Pons (tissue), 1 donor: Measurements from ENCODE around the gene ASB1.
"Not testable (repeated sequence)": the region's sequence is repeated elsewhere in the genome, so short reads cannot be mapped to it uniquely, and the experiment has no call there.

Source experiments
- DNase-seq: peaks from one replicate; pipeline ENCODE4 v3.0.0-alpha.2; 2016; ENCODE audit warnings: low spot score

ASB1 gene

DNA sequence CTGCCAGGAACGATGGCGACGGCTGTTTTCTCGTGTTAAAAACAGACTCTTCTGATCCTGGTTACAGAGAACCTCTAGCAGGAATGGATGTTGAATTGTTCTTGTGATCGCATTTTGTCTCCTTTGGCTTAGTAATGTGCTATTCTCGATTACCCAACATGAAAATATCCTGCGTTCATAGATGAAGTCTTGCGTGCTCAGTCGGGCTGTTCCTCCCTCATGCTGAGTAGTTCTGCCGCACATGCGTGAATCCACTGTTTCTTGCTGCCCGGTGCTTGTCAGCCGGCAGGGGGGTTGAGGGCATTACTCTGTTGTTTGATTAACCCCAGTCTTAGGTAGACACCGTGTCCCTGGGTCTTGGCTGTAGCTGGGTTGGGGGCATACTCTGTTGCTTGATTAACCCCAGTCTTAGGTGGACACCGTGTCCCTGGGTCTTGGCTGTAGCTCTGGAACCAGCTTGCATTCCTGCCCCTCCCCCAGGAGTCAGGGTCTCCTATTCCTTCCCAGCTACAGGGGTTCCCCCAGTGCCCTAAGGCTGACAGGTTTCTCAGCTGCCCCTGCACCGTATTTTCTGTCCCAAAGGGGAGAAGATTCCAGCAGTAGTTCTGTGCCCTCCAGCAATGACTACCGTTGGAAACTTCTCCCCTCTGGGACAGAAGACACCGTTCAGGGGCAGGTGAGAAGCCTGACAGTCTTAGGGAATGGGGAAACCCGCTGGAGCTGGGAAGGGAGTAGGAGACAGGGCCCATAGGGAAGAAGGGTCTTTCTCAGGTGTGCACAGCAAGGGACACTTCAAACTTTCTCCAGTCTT, 22.1 kb upstream of the ASB1 start:
- DNase-seq = no peak

DNA sequence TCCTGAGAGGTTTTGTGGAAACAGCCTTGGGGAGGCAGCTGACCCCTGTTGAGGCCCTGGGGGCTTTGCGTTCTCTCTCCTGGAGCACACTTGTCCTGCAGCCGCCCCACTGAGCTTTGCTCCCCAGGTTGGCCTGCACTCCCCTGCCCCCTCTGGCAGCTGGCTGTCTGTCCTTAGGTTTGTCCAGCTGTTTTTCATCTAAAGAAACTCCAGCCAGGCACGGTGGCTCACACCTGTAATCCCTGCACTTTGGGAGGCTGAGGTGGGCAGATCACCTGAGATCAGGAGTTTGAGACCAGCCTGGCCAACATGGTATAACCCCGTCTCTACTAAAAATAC, 21.5 kb upstream of the ASB1 start:
- not testable (repeated sequence) for DNase-seq

DNA sequence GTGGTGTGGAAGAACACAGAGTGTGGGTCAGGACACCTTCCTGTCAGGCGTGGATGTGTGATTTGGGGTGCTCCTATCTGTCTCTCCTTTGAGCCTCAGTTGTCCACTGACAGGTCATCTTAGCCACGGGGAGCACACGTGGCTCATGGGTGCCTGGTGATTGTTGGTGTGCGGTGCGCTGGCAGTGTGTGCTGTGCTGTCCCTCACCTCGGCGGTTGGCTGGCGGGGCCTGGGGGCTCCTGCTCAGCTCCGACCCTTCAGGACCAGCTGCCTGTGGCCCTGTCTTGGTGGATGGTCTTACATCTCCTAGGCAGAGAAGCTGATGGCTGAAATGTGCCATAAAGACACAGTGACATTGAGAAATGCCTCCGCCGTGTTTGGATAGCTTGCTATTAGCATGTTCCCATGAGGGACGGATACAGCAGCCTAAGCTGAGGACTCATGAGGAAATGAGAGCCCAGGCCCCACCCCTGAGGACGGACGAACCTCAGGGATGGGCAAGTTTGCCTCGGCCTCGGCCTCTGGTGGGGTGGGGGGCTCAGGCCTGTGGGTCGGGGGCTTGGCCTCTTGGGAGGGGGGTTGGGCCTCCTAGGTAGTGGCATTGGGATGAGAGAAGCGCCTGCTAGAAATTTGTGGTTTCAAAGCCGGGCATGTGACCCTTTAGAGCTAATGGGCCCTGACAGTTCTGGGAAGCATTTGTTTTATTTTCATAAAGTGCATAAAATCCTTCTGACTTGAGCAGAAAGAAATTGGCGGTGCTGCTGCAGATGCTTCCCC, 20.3 kb upstream of the ASB1 start:
- DNase-seq = no peak

DNA sequence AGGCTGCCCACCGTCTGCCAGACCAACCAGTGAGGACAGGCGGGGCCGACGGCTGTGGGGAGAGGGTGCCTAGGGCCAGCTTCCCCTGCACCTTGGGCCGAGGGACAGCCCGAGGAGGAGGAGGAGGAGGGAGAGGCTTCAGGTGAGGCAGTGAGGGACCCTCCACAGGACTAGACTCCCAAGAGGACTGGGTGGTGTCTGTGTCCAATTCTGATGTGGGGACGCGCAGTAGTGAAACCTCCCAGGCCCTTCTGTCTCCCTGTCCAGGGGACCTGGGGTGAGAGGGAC, 19.8 kb upstream of the ASB1 start:
- DNase-seq = no peak

DNA sequence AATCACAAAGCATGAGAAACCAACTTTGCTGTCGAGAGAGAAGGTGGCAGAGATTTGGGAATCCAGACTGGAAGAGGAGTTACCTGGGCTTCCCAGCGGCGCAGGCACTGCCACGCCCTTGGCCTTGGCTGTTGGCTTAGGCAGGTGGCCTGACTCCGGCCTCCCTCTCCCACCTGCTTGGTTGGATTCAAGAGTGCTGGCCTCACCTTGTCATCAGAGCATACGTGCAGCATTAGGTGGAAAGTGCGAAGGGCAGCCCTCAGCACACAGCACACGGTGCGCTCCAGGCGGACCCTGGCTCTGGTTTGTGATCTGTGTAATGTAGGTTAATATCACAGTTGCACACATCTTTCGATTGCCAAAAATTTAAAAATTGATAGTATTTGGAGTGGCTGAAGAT, 19.2 kb upstream of the ASB1 start:
- DNase-seq = no peak

DNA sequence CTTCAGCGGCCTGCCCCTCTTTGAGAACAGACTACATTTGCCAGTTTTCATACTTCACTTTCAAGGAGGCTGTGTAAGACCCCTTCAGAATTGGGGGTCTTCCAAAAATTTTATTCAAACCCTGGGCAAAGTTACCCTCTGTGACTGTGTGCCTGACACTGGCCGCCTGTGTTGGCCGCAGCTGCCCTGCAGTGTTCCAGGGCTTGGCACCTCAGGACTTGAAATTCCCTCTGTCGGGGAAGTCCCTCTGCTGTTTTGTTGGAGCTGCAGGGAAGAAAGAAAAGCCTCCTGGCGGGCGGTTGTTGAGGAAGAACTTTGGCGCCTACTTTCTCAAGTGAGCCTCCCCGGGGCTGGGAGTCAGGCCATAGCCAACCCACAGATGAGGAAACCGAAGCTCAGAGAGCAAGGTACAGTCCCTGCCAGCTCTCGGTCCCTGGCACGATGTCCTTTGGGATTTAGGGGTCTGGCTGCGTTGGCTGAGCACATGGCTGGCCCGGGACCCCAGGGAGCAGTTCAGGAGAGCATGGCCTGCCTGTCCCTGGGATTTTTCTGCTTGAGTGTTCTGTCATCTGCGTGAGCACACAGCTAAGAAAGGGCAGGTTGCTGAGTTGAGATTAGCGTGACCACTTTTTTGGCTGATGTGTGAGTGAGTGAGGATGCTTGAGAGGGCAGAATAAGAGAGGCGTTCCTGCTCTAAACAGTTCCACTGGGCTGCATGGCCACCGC, 17.9 kb upstream of the ASB1 start:
- DNase-seq = no peak

DNA sequence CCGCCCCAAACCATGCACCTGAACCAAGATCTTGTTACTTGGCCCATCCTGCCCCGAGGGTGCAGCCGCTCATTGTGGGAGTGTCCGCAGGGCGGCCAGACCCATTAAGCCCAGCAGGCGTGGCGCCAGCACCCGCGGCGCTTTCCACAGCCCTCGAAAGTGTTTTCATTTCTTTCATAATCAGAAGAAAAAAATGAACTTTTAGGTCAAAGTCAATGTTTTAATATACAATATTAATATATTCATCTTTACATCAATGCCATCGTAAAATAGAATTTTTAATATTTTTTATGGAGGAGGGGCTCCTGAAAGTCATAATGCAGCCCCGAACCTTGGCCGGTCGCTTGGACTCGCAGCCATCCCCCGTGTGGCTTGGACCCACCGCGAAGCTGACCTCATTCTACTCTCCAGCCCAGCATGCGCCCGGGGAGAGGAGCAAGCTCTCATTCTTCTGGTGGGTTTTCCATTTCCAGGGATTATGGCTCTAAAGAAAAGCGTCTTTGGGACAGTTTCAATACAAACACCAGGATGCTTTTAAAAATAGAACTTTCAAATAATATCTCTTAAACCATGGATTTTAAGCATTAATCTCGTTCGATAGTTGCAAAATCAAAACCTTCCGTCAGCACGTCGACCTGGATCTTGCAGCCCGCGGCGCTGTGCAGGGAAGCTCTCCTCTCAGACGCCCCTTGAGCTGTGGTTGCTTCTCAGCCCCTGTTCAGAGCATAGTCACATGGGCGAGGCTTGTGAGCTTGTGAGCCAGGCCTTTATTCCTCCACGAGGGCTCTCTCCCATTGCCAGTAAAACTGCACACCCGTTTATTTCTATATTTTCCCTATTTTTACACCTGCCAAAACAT, 17.2 kb upstream of the ASB1 start:
- DNase-seq = no peak

DNA sequence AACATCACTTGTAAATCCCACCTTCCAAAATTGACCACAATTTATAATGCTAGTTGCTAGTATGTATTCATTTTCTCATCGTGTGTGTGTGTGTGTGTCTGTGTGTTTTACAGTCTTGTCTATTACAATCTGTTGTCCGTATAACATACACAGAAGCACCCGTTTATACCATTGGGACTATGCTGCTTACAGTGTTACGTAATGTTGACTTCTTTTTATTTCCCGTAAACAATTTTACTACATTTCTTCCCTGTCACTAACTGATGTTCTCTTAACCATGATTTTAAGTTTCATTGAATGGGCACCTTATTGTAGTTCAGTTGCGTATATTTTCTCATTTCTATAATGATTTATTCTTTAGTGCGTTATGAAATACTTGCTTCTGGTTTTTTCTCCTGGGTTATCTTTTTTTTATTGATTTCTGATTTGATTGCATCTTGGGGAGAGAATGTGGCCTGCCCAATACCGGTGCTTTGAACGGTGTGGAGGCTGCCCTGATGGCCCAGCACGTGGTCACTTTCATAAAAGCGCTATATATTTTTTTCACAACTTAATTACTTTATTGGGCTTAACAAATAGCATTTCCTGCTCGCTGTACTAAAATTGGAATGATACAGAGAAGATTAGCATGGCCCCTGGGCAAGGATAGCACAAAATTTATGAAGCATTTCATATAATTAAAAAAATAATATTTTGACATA, 14.5 kb upstream of the ASB1 start:
- DNase-seq = no peak

DNA sequence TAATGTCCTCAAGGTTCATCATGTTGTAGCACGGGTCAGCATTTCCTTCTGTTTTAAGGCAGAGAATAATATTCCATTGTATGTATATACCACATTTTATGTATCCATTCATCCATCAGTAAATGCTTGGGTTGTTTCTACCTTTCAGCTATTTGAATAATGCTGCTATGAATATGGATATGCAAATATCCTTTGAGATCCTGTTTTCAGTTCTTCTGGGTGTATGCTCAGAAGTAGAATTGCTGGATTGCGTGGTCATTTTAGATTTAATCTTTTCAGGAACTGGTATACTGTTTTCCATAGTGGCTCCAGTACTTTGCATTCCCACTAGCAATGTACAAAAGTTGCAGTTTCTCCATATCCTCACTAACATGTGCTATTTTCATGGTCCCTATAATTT, 13.4 kb upstream of the ASB1 start:
- DNase-seq = no peak

DNA sequence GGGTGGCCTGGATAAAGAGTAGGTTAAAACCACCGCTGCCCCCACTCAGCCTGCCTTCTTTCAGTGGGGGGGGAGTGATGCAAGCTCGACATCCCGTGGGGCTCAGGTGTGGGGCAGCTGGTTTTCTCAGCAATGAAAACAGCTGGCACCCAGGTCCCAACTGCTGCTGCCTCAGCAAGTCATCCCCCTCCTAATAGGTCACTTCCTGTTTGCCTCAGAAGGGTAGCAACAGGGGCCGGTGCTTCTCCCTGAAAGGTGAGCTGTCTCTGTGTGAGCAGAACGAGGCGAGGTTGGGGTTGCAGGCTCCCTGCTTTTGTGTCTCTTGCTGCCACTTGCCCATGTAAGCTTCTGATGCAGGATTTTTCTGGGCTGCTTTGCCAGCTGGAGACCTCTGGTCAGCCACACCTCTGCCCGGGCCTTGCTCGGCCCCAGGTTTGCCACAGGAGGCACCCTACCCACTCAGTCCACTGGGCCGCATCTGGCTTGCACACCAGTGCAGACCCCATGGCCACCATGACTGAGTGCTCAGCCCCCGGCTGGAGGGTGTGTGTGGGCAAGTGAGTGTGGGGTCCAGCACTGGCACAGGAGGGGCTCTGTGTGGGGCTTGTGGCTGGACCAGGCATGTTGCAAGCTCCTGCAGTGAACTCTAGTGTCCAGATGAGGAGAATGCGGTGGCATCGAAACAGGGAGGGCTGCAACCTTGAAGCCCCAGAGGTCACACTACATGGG, 11.5 kb upstream of the ASB1 start:
- DNase-seq = no peak

DNA sequence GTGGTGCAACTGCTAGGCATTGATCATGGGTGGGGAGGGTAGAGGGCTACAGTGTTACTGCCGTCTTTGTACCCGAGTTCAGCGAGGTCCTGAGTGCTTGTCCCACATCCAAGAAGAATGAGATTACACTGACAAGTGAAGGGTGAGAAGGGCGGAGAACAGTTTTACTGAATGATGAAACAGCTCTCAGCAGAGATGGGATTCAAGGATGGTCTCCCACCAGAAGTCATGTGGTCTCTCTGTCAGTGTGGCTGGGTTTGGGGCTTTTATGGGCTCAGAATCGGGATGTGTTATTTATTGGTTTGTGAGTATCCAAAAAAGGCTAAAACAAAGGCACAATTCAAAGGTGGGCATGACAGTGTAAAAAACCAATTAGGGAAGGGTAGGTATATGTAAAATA, 10.8 kb upstream of the ASB1 start:
- no peak for DNase-seq

DNA sequence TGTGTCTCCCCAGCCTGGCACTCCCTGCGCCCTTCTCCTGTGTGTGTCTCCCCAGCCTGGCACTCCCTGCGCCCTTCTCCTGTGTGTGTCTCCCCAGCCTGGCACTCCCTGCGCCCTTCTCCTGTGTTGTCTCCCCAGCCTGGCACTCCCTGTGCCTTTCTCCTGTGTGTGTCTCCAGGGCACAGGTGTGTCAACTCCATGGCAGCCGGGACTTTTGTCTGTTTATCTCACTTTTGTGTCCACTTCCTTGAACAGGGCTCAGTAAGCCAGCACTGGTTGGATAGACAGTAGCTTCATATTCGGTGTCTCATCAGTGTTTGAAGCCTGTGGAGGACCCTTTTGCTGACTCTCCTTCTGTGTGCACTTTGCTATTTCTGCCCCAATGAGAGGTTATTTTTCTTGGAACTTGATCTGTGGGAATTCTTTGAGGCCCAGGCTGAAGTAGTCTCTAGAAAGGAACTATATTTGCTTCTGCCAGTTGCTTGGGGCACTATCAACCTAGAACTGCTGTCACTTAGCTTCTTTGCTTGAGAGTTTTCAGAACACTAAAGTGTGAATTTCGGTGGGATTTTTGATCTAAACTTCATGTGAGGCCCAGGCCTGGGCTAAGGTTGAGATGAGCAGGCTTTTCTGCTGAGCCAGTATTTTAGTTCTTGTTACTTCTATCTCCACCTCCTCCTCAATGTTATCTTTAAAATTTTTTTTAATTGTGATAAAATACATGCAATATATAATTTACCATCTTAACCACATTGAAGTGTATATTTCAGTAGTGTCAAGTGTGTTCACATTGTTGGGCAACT, 8.3 kb upstream of the ASB1 start:
- no peak for DNase-seq

DNA sequence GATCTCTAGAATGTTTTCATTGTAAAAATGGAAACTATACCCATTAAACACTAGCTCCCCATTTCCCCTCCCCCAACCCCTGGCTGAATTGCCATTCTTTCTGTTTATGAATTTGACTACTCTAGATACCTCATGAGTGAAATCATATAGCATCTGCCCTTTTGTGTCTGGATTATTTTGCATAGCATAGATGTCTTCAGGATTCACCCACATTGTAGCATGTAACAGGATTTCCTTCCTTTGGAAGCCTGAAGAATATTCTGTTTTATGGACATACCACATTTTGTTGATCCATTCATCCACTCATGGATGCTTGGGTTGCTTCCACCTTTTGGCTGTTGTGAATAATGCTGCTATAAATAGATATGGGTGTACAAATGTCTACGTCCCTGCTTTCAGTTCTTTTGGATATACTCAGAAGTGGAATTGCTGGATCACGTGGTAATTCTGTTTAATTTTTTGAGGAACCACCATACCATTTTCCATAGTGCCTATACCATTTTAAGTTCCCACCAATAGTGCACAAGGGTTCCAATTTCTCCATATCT, 7.7 kb upstream of the ASB1 start:
- no peak for DNase-seq

DNA sequence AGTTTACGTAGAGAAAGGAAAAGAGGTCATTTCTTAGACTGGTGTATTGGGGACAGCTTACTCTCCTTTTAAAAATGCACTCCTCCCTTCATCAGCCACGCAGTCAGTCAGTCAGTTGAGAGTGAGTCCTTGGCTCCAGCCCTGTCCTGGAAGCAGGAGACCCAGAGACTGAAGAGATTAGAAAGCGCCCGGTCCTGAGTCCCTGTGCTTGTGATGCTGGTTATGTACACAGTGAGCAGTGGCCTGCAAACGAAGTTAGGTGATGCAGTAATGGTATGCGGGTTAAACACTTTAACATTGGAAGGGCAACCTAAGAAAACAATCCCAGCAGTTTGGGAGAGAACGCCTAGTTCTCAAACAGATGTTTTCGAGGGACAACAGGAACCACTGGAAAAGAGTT, 6.3 kb upstream of the ASB1 start:
- DNase-seq = no peak

DNA sequence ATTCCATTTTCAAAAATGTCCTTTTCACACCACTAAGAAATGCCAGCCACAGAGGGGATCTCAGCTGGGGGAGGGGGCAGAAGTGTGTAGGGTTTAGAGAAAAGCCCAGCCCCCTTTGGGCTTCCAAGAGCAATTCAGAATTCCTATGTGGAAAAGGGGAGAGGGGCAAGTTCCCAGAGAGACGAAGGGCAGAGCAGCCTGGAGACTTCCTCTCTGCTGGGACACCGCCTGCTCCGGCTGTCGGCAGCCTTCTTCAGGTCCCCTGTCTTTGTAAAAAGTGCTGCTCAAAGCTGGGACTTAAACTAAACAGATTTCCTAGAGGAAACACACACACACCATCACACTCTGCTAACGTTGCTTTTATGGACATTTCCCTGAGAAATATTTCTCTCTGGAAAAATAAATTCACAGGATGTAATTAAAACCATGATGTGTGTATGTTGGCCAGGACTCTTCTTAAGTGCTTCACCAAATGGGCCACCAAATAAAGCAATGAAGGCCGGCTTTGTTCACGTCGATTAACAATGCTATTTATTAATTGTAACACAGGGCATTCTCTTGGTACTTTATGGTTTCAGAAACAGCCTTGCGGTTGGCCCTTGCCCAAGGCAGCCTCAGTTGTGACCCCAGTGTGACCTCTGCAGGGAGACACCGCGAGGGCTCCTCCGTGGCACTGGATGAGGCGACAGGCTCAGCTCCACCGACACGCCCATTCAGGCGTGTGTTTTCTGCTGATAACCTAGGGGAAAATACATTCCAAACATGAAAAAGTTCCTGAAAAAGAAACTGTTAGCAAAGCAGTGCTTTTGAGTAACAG, 5.6 kb upstream of the ASB1 start:
- DNase-seq = no peak

DNA sequence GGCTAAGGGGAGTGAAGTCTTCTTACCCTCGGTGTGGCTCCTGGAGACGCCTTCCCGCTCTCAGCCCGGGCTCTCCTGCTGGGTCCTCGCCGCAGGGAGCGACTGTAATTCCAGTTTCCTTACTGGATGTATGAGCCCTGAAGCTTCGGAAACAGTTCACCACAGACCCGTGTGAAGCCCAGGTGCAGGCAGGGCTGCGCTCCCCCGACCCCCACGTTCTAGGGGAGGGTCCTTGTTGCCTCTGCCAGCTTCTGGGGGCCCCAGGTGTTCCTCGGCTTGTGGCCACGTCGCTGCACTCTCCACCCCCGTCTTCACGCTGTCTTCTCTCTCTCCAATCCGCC, 5.1 kb upstream of the ASB1 start:
- no peak for DNase-seq

DNA sequence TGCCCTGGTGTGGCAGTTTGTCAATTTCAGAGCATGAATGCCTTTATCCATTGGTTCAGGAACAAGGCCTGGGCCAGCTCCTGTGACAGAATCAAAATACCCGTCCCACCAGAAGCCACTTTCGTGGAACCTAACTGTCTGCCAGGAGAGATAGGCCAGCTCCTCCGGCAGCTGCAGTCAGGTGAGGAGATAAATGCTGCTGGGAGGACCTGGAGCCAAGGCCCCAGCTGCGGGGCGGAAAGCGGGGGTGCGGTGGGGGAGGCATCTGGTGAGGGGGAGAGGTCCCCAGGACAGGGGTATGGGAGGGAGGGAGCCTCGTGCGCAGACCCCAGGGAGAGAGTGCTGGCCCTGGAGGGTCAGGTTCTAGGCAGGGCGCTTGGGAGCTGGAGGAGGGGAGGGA, 4.4 kb upstream of the ASB1 start:
- no peak for DNase-seq

DNA sequence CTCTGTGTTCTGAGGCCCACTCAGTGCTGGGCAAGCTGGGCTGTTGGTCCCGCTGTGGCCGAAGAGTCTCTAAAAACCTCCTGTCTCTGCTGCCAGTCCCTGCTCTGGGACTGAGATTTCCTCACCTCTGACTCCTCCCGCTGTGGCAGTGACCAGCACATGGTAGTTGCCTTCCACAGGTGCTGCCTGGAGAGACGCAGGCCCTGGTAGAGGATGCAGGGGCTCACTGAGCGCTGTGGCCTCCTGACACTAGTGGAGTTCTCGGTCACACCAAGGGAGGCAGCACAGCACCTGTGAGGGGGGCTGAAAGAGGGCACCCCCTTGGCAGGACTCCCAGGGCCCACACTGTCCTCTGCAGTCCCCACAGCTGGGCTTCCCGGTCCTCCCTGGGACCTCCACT, 3.8 kb upstream of the ASB1 start:
- no peak for DNase-seq
